SK-N-SH (cell line): ENCODE results near the gene DNAH10. TPM values are rescaled to one million over a fixed set of nuclear protein-coding genes. Genes with fewer than 3 reads are reported as not detected.

Experiments used
- CTCF ChIA-PET: fragments of 300-600, 350-600 bp; formaldehyde crosslinking; extraction: SDS; loops from one replicate; lab custom pipeline; 2021; lab: Yijun Ruan, JAX
- POLR2A ChIA-PET: fragments of 350-600 bp; sonication (Branson Sonifier 250); formaldehyde crosslinking; extraction: SDS; loops from one replicate; lab custom pipeline; 2020; ENCODE audit warnings: antibody characterized with exemption, inconsistent platforms; lab: Yijun Ruan, JAX
- DNase-seq: peaks from one replicate; pipeline ENCODE4 v3.0.0; 2012
- H2AFZ ChIP-seq: fragments of 200-600 bp; sonication (generic); 2 replicates; pipeline ENCODE4 v1.8.1; 2016; ENCODE audit warnings: antibody characterized with exemption, mild to moderate bottlenecking, low read depth
- H3F3A ChIP-seq: fragments of 200-600 bp; sonication (generic); replicated peaks from 2 replicates; pipeline ENCODE3; 2016; ENCODE audit warnings: antibody characterized with exemption, mild to moderate bottlenecking; ENCODE audit not compliant: insufficient read depth
- H3K27ac ChIP-seq, 2 experiments: fragments of 200-500 bp in 1 of 2; fragments of 200-600 bp in 1 of 2; sonication (Bioruptor generic) in 1 of 2; sonication (generic), shearing (Covaris generic) in 1 of 2; 2 replicates each; pipeline versions ENCODE4 v1.5.1 to v1.6.1; 2014 to 2016; ENCODE audit warnings: low read depth in 2 of 2, inconsistent platforms in 1 of 2, low read length in 1 of 2, mild to moderate bottlenecking in 1 of 2, mixed read lengths in 1 of 2
- H3K27me3 ChIP-seq: fragments of 200-600 bp; sonication (generic), shearing (Covaris generic); 2 replicates; pipeline ENCODE4 v1.6.1; 2016; ENCODE audit warnings: mixed run types; ENCODE audit not compliant: insufficient read depth
- H3K36me3 ChIP-seq, 2 experiments: fragments of 200-500 bp in 1 of 2; fragments of 200-600 bp in 1 of 2; sonication (Bioruptor generic) in 1 of 2; sonication (generic) in 1 of 2; replicated peaks in 1 of 2; 2 replicates each; pipeline versions ENCODE3 to v1.5.1; 2014 to 2016; ENCODE audit warnings: low read length in 1 of 2, mild to moderate bottlenecking in 1 of 2; ENCODE audit not compliant: insufficient read depth in 2 of 2, control insufficient read depth in 1 of 2
- H3K4me1 ChIP-seq, 2 experiments: fragments of 200-500 bp in 1 of 2; fragments of 200-600 bp in 1 of 2; sonication (Bioruptor generic) in 1 of 2; sonication (generic), shearing (Covaris generic) in 1 of 2; 2 replicates each; pipeline versions ENCODE4 v1.5.1 to v1.6.1; 2014 to 2016; ENCODE audit warnings: low read depth in 1 of 2, low read length in 1 of 2, mixed run types in 1 of 2; ENCODE audit not compliant: insufficient read depth in 2 of 2, control insufficient read depth in 1 of 2
- H3K4me2 ChIP-seq: fragments of 200-600 bp; sonication (generic), shearing (Covaris generic); 2 replicates; pipeline ENCODE4 v1.6.1; 2017; ENCODE audit warnings: mixed run types
- H3K4me3 ChIP-seq, 2 experiments: fragments of 200-500 bp in 1 of 2; fragments of 200-600 bp in 1 of 2; sonication (Bioruptor generic) in 1 of 2; sonication (generic), shearing (Covaris generic) in 1 of 2; 2 replicates each; pipeline versions ENCODE4 v1.5.1 to v1.8.1; 2014 to 2016; ENCODE audit warnings: low read depth in 2 of 2, inconsistent platforms in 1 of 2, low read length in 1 of 2, mild to moderate bottlenecking in 1 of 2, mixed read lengths in 1 of 2, moderate library complexity in 1 of 2
- H3K79me2 ChIP-seq: fragments of 200-600 bp; sonication (generic); 2 replicates; pipeline ENCODE4 v1.8.1; 2017; ENCODE audit warnings: mild to moderate bottlenecking; ENCODE audit not compliant: insufficient read depth
- H3K9ac ChIP-seq: fragments of 200-600 bp; sonication (generic); 2 replicates; pipeline ENCODE4 v1.6.1; 2017; ENCODE audit warnings: mixed run types
- H3K9me2 ChIP-seq: fragments of 200-600 bp; sonication (generic); 2 replicates; pipeline ENCODE4 v1.6.1; 2017; ENCODE audit warnings: mixed run types
- H3K9me3 ChIP-seq: fragments of 200-600 bp; sonication (generic); 2 replicates; pipeline ENCODE4 v1.6.1; 2017; ENCODE audit warnings: mixed run types, mild to moderate bottlenecking, moderate library complexity
- H4K20me1 ChIP-seq: fragments of 200-600 bp; sonication (generic); 2 replicates; pipeline ENCODE4 v1.6.1; 2017; ENCODE audit warnings: mild to moderate bottlenecking, mixed run types; ENCODE audit not compliant: insufficient read depth
- CHD2 ChIP-seq: fragments of 150-350 bp; IDR thresholded peaks from 2 replicates; pipeline ENCODE4 v1.6.1; 2018; ENCODE audit warnings: low read length; ENCODE audit not compliant: partially characterized antibody
- EZH2phosphoT487 ChIP-seq: fragments of 200-600 bp; sonication (generic); IDR thresholded peaks from 2 replicates; pipeline ENCODE4 v1.6.1; 2017; ENCODE audit warnings: low read depth, mixed run types, mild to moderate bottlenecking, antibody characterized with exemption, moderate library complexity, borderline replicate concordance
- FOXJ3 ChIP-seq: sonication (generic); formaldehyde crosslinking; IDR thresholded peaks from 2 replicates; pipeline ENCODE4 v1.5.1; 2020; ENCODE audit warnings: mild to moderate bottlenecking, missing genetic modification reagents
- FOXM1 ChIP-seq: IDR thresholded peaks from 2 replicates; pipeline ENCODE4 v1.4.0; 2012; ENCODE audit warnings: low read depth, mild to moderate bottlenecking
- MAX ChIP-seq: IDR thresholded peaks from 2 replicates; pipeline ENCODE4 v1.4.0; 2012; ENCODE audit warnings: low read depth
- MXI1 ChIP-seq: IDR thresholded peaks from 2 replicates; pipeline ENCODE4 v1.6.1; 2012; ENCODE audit warnings: mild to moderate bottlenecking, low read depth, low read length, improper control_type of control experiment
- POLR2AphosphoS5 ChIP-seq: IDR thresholded peaks from 2 replicates; pipeline ENCODE4 v1.6.1; 2012; ENCODE audit warnings: low read depth, low read length
- RAD21 ChIP-seq: IDR thresholded peaks from 2 replicates; pipeline ENCODE4 v1.6.1; 2012; ENCODE audit warnings: mild to moderate bottlenecking, low read length
- REST ChIP-seq: IDR thresholded peaks from 2 replicates; pipeline ENCODE4 v1.6.1; 2012; ENCODE audit warnings: mild to moderate bottlenecking, low read depth, low read length, moderate library complexity
- RFX5 ChIP-seq: IDR thresholded peaks from 2 replicates; pipeline ENCODE4 v1.6.1; 2012; ENCODE audit warnings: mild to moderate bottlenecking, improper control_type of control experiment, low read length
- SMC3 ChIP-seq: IDR thresholded peaks from 2 replicates; pipeline ENCODE4 v1.6.1; 2012; ENCODE audit warnings: low read depth, low read length, improper control_type of control experiment
- TEAD4 ChIP-seq: IDR thresholded peaks from 2 replicates; pipeline ENCODE4 v1.4.0; 2012; ENCODE audit warnings: mild to moderate bottlenecking, borderline replicate concordance; ENCODE audit not compliant: insufficient read depth
- WGBS: methylation state at CpG from one replicate; pipeline ENCODE4 v1.1.6; 2017; ENCODE audit warnings: low lambda C conversion rate; 5-methylcytosine and 5-hydroxymethylcytosine counted together
- polyA plus RNA-seq, 3 experiments: library from polyadenylated mRNA; depleted of rRNA; stranded (reverse); fragments of >200 nt; gene quantifications; 2 replicates each; pipeline ENCODE4 v1.2.3, GENCODE V29; 2012
- TF ChIP-seq, protein P1 (sequence below): fragments of 150-350 bp; IDR thresholded peaks from 2 replicates; pipeline ENCODE4 v1.6.1; 2017; ENCODE audit warnings: antibody characterized with exemption, low read length, low read depth, borderline replicate concordance

DNAH10 gene
- polyA plus RNA-seq, 1 of the 3 experiments (the other 2 are of a cell fraction) = 0.13 TPM

DNA sequence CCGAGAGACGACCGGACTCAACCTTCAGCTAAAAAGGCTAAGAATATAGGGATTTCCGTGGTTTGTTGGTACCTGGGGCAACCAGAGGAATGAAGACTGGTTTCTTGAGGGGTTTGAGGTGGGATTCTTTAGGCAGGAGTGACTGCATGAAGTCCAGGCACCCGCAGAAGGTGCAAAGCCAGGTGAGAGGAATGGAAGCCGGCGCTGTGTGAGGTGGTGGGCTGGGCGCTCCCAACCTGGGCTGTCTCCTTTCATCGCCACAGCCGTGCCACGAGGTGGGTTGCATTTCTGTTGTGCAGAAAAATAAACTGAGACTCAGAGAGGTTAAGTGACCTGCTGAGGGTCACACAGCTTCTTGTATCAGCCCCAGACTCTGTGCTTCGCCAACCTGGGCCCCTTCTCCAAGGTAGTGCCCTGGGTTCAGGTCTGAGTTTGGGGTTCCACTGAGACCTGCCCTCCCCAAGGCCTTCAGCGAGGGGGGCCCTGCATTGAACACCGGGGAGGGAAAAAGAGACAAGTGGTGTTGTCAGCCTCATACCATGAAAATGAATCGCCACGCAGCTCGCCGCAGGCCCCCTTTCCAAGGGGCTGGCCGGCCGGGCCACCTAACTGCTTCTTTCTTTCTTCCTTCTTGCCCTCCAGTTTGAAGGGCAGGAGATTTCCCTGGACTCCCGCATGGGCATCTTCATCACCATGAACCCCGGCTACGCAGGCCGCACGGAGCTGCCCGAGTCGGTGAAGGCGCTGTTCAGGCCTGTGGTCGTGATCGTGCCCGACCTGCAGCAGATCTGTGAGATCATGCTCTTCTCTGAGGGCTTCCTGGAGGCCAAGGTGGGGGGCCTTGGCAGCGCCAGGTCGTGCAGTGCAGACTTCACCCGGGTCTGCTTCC is 88.4 kb downstream of the DNAH10 start:
- POLR2A ChIA-PET = no interaction called here
- WGBS = 66% methylated on average over 22 of the region's 34 CpGs
- H4K20me1 ChIP-seq = no peaks in the 10 kb centered on the region
- H3K9ac ChIP-seq = no peak overlapping the region
- H3K4me3 ChIP-seq = no peak overlapping the region
- no peaks in the 10 kb centered on the region for H3K36me3 ChIP-seq
- no peaks in the 10 kb centered on the region for H3K4me1 ChIP-seq
- DNase-seq = no peak
- no peak overlapping the region for H3K27ac ChIP-seq
- no peak overlapping the region for H2AFZ ChIP-seq
- H3K79me2 ChIP-seq = no peaks in the 10 kb centered on the region
- no peaks in the 10 kb centered on the region for H3F3A ChIP-seq
- TF ChIP-seq MXI1 (no peak), REST (no peak)
- CTCF ChIA-PET = interaction anchor here (0.6 kb wide), 1 partner anchor 138 kb away, joined by 3 read pairs; the partner anchor contains the start of gene ATP6V0A2
- no peaks in the 10 kb centered on the region for H3K9me3 ChIP-seq
- H3K9me2 ChIP-seq = no peaks in the 10 kb centered on the region
- no peak overlapping the region for H3K4me2 ChIP-seq
- no peaks in the 10 kb centered on the region; the same call in 1 of the 2 replicates for H3K27me3 ChIP-seq

- no peak overlapping the region for H3K27ac ChIP-seq
- no peak overlapping the region for H3K4me2 ChIP-seq
- H3K9me3 ChIP-seq = no peaks in the 10 kb centered on the region
- no peaks in the 10 kb centered on the region for H3K4me1 ChIP-seq
- no peaks in the 10 kb centered on the region for H3K9me2 ChIP-seq
- no peak overlapping the region for H2AFZ ChIP-seq
- CTCF ChIA-PET = no interaction called here
- POLR2A ChIA-PET = no interaction called here
- 82% methylated on average over 28 of the region's 28 CpGs for WGBS
- no peaks in the 10 kb centered on the region for H3K36me3 ChIP-seq
- no peaks in the 10 kb centered on the region for H3K79me2 ChIP-seq
- H3K4me3 ChIP-seq = no peak overlapping the region
- DNase-seq = no peak
- H3K27me3 ChIP-seq = no peaks in the 10 kb centered on the region; the same call in 1 of the 2 replicates
- no peaks in the 10 kb centered on the region for H4K20me1 ChIP-seq
- TF ChIP-seq RFX5 = no peak
- TF ChIP-seq SMC3 = no peak
- no peak for TF ChIP-seq RAD21
- no peak for TF ChIP-seq POLR2AphosphoS5
- no peak for TF ChIP-seq CHD2
- no peak for TF ChIP-seq FOXJ3 (CRISPR knock-in tag)
- TF ChIP-seq MAX = no peak
- no peak for TF ChIP-seq EZH2phosphoT487
- no peak for TF ChIP-seq FOXM1
- TF ChIP-seq, protein P1, sequence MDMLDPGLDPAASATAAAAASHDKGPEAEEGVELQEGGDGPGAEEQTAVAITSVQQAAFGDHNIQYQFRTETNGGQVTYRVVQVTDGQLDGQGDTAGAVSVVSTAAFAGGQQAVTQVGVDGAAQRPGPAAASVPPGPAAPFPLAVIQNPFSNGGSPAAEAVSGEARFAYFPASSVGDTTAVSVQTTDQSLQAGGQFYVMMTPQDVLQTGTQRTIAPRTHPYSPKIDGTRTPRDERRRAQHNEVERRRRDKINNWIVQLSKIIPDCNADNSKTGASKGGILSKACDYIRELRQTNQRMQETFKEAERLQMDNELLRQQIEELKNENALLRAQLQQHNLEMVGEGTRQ = no peak
- no peak for TF ChIP-seq TEAD4
- no peak for TF ChIP-seq MXI1
- TF ChIP-seq, all 33 proteins: peak for 0
- Histone ChIP-seq H3F3A (no peaks in the 10 kb centered on the region), H3K9ac (no peak overlapping the region)
Observed at GRCh38 chr12:123853396-123854070, 91.4 kb downstream of the DNAH10 start.
